ENCODE measurements around the gene SGK2. TPM values are rescaled to one million over a fixed set of nuclear protein-coding genes. Genes with fewer than 3 reads are reported as not detected.

The SGK2 gene
- polyA plus RNA-seq (2012; ENCODE audit: insufficient read length, low read depth), result not detected

- TF ChIP-seq SIN3A (IDR thresholded peaks at IDR 0.05; ENCODE audit: borderline replicate concordance, insufficient read depth, low read length), result no peak
- TF ChIP-seq FOXP2 (optimal IDR thresholded peaks at IDR 0.05; ENCODE audit: borderline replicate concordance, extremely low read depth, extremely low read length, insufficient read depth), result no peak
- TF ChIP-seq POLR2AphosphoS5 (IDR thresholded peaks at IDR 0.05; ENCODE audit: low read depth, low read length), result no peak
- no peak for TF ChIP-seq REST (IDR thresholded peaks at IDR 0.05; ENCODE audit: insufficient read depth in 1 of 2, low read depth in 2 of 2, low read length in 2 of 2)
- no peak for TF ChIP-seq TAF1 (IDR thresholded peaks at IDR 0.05; ENCODE audit: borderline replicate concordance, insufficient read depth, low read length)
Measured at GRCh38 chr20:43558412-43559146, at the start of gene SGK2. TSS of gene SGK2 (plus strand) at chr20:43559027. CDS start at chr20:43566496, 7,469 bp downstream.

GRCh38 chr20:43511879-43512278 lies 46.9 kb upstream of the SGK2 start:
- TF ChIP-seq SIN3A (IDR thresholded peaks at IDR 0.05; ENCODE audit: borderline replicate concordance, insufficient read depth, low read length) (no peak), REST (IDR thresholded peaks at IDR 0.05; ENCODE audit: insufficient read depth in 1 of 2, low read depth in 2 of 2, low read length in 2 of 2) (no peak), FOXP2 (optimal IDR thresholded peaks at IDR 0.05; ENCODE audit: borderline replicate concordance, extremely low read depth, extremely low read length, insufficient read depth) (no peak), POLR2AphosphoS5 (IDR thresholded peaks at IDR 0.05; ENCODE audit: low read depth, low read length) (no peak), TAF1 (IDR thresholded peaks at IDR 0.05; ENCODE audit: borderline replicate concordance, insufficient read depth, low read length) (no peak)

GRCh38 chr20:43513372-43513930 lies 45.4 kb upstream of the SGK2 start:
- no peak for TF ChIP-seq FOXP2 (optimal IDR thresholded peaks at IDR 0.05; ENCODE audit: borderline replicate concordance, extremely low read depth, extremely low read length, insufficient read depth)
- no peak for TF ChIP-seq REST (IDR thresholded peaks at IDR 0.05; ENCODE audit: insufficient read depth in 1 of 2, low read depth in 2 of 2, low read length in 2 of 2)
- no peak for TF ChIP-seq SIN3A (IDR thresholded peaks at IDR 0.05; ENCODE audit: borderline replicate concordance, insufficient read depth, low read length)
- TF ChIP-seq TAF1 (IDR thresholded peaks at IDR 0.05; ENCODE audit: borderline replicate concordance, insufficient read depth, low read length), result no peak
- no peak for TF ChIP-seq POLR2AphosphoS5 (IDR thresholded peaks at IDR 0.05; ENCODE audit: low read depth, low read length)

GRCh38 chr20:43513931-43514647 lies 44.7 kb upstream of the SGK2 start:
- no peak for TF ChIP-seq REST (IDR thresholded peaks at IDR 0.05; ENCODE audit: insufficient read depth in 1 of 2, low read depth in 2 of 2, low read length in 2 of 2)
- no peak for TF ChIP-seq TAF1 (IDR thresholded peaks at IDR 0.05; ENCODE audit: borderline replicate concordance, insufficient read depth, low read length)
- TF ChIP-seq SIN3A (IDR thresholded peaks at IDR 0.05; ENCODE audit: borderline replicate concordance, insufficient read depth, low read length), result no peak
- no peak for TF ChIP-seq POLR2AphosphoS5 (IDR thresholded peaks at IDR 0.05; ENCODE audit: low read depth, low read length)
- no peak for TF ChIP-seq FOXP2 (optimal IDR thresholded peaks at IDR 0.05; ENCODE audit: borderline replicate concordance, extremely low read depth, extremely low read length, insufficient read depth)
